Measurements from ENCODE around the gene ZDHHC7. TPM values are rescaled to one million over a fixed set of nuclear protein-coding genes. Genes with fewer than 3 reads are reported as not detected.

ZDHHC7 gene
- total RNA-seq, 4 donors from 2014 or later, result 31.0 to 103 (median 62.3) TPM

DNA sequence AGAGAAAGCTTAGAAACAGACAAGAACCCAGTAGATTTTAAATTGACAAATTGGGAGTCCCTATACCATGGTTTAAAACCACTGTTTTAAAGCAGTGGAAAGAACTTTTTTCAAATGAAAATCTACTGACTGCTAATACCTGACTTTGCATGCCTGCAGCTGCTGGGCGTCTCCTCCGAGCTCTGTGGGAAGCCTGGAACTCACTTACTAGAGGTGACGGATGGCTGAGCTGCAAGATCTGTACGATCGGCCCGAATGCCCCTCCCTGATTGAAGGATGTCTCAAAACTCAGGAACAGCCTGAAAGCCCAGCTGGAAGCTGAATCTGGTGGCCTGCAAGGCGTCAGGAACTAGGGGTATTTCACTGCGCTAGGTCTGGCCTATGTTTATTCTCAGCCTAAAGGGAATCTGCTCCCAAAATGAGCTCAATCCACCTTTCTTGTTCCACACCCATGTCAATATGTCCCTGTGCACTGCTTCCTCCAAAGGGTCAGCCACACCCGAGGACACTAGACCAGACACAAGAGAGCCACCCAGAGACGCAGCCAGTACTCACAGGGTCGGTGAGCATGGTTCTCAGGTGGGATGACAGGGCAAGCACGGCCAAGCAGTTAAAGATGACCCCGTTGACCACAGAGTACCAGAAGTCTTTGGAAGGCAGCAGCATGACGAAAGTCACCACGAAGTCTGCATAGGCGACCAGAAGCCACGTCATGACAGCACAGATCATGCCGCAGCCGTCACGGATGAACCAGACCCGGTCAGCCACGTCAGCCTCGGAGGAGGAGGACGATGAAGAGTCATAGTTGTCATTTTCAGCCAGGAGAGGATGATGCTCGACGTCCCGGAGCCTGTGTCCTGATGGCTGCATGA is 21.4 kb downstream of the ZDHHC7 start:
- TF ChIP-seq, protein P1, sequence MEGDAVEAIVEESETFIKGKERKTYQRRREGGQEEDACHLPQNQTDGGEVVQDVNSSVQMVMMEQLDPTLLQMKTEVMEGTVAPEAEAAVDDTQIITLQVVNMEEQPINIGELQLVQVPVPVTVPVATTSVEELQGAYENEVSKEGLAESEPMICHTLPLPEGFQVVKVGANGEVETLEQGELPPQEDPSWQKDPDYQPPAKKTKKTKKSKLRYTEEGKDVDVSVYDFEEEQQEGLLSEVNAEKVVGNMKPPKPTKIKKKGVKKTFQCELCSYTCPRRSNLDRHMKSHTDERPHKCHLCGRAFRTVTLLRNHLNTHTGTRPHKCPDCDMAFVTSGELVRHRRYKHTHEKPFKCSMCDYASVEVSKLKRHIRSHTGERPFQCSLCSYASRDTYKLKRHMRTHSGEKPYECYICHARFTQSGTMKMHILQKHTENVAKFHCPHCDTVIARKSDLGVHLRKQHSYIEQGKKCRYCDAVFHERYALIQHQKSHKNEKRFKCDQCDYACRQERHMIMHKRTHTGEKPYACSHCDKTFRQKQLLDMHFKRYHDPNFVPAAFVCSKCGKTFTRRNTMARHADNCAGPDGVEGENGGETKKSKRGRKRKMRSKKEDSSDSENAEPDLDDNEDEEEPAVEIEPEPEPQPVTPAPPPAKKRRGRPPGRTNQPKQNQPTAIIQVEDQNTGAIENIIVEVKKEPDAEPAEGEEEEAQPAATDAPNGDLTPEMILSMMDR (IDR thresholded peaks at IDR 0.05; ENCODE audit: low read depth), result no peak

DNA sequence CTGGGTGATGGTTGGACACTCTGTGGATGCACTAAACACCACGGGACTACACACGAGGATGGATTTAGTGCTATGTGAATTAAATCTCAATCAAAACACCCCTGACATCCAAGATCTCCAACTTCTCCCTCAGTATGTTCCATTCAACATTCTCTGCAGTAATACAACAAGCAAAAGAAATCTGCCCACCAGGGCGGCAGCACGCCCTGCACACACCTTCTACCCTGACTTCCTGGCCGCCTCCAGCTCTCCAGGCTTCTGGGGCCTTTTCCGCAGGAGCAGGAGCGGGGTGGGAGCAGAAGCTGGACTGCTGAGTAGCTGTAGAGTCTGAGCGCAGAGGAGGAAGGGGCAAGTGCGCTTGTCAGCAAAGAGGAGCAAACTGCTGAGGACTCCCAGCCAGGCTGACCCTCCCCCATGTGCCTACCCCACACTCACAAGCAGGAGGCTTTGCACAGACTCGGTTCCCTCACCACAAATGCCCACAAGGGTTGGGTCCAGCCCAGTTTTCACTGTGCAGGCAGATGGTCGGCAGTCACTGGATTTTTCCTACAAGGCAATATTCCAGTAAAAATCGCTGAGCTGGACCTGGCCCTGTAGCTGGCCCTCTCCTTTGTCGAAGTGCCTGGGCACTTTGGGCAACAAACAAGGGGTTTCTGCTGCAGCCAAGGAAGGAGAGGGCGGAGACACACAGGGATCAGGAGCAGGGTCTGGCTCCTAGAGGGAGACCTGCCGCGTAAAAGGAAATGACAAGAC is 22.8 kb downstream of the ZDHHC7 start:
- TF ChIP-seq, protein P1 (IDR thresholded peaks at IDR 0.05; ENCODE audit: low read depth), result no peak

DNA sequence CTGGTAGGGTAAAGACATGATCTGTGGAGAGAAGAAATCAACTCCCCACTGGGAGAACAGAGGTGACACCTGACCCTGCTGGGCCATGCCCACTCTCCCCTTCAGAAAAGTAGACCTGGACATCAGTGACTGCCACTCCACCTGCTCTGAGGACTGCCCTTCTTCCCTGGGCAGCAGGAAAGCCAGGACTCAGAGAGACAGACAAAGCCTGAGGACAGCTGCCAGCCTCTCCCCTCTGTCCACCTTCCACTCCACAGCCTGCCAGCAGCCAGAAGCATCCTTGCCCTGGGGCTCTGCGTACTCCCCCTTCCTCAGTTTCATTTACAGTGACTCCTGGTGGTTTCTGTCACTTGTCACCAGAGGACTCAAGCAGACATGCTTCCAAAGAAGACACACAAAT is 24.5 kb downstream of the ZDHHC7 start:
- TF ChIP-seq, protein P1 (IDR thresholded peaks at IDR 0.05; ENCODE audit: low read depth), result no peak

DNA sequence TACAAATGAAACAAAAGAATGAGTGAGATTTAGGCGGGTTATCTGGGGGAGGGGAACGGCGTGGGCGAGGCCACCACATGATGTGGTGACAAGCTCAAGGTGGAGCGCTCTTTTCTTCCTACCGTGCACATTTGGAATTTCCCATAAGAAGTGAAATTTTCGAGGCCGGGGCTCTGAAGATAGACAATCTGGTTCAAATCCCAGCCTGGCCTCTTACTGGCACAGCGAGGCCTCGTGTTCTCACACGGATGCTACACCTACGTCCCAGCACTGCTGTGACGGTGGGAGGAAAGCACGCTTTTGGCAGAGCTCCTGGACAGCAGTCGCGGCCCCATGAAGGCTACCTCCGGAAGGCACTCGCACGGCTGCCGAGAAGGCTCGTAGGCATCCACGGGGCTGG is 25.2 kb downstream of the ZDHHC7 start:
- TF ChIP-seq, protein P1 (IDR thresholded peaks at IDR 0.05; ENCODE audit: low read depth), result no peak

DNA sequence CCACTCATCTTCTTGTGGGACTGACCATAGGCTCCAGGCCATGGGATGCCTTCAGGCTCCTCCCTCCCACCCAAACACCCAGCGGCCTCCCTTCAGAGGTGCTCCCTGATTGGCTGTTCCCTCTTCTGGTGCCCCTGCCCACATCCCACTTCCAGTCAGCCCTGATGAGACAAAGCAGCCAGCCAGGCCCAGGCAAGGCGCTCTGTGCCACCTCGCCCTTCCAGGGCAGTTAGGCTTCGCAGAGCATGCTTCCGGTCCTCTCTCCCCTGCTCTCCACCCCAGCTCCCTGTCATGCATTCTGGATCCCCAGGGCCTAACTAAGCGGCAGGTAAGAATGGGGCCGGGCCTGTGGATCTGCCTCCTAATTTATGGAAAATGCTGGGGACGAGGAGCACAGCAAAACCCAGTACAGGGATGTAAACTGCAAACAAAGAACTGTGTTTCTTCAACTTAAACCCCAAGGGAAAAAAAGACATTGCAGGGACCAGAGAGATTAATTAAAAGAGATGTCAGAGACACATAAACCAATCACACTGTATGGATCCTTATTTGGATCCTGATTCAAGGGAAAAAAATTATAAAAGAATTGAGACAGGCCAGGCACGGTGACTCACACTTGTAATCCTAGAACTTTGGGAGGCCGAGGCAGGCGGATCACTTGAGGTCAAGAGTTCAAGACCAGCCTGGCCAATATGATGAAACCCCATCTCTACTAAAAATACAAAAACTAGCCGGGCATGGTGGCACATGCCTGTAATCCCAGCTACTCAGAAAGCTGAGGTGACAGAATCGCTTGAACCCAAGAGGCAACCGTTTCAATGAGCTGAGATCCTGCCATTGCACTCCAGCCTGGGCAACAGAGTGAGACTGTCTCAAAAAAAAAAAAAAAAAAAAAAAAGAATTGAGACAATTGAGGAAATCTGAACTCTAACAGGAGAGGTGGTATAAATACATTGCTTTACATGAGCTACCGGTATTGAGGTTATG is 26.0 kb downstream of the ZDHHC7 start:
- TF ChIP-seq, protein P1 (IDR thresholded peaks at IDR 0.05; ENCODE audit: low read depth), result no peak

DNA sequence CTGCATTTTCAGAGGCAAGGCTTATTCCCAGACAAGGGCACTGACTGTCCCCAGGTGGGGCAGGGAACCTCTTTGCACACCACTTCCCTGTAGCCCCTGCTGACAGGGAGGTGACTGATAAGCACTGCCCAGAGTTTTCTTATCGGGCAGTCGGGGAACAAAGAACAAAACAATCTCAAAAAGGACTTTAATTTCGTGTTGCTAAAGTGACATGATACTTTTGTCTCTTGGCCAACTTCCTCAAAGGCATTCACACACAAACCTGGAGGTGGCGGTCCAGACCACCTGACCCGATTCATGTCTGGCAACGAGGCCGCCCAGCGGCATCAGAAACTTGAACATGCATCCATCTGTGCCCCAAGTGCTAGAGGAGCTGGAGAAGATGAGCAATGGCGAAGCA is 28.9 kb downstream of the ZDHHC7 start:
- TF ChIP-seq, protein P1 (IDR thresholded peaks at IDR 0.05; ENCODE audit: low read depth), result no peak

Measured in subcutaneous adipose tissue (tissue), 4 donors.